GM12878 (cell line): ENCODE measurements around the gene NCF4. TPM values are rescaled to one million over a fixed set of nuclear protein-coding genes. Genes with fewer than 3 reads are reported as not detected.
A peak's percentile ranks its signal among the peaks of the same experiment; 100 is the strongest.

Experiments
- ATF7 ChIP-seq: fragments of 450-650 bp; IDR thresholded peaks from 2 replicates; pipeline ENCODE4 v1.6.1; 2016; ENCODE audit warnings: low read depth, mild to moderate bottlenecking
- BACH1 ChIP-seq: fragments of 450-650 bp; IDR thresholded peaks from 2 replicates; pipeline ENCODE4 v1.6.1; 2017; ENCODE audit warnings: mild to moderate bottlenecking, borderline replicate concordance
- CBFB ChIP-seq: IDR thresholded peaks from 2 replicates; pipeline ENCODE4 v1.6.1; 2016; ENCODE audit warnings: antibody characterized with exemption, low read depth
- CUX1 ChIP-seq: IDR thresholded peaks from 2 replicates; pipeline ENCODE4 v1.6.1; 2012; ENCODE audit warnings: improper control_type of control experiment, low read depth, low read length; ENCODE audit not compliant: insufficient replicate concordance
- HCFC1 ChIP-seq: fragments of 150-350 bp; IDR thresholded peaks from 2 replicates; pipeline ENCODE4 v1.6.1; 2014; ENCODE audit warnings: low read length
- LARP7 ChIP-seq: fragments of 450-650 bp; IDR thresholded peaks from 2 replicates; pipeline ENCODE4 v1.6.1; 2017; ENCODE audit warnings: mild to moderate bottlenecking
- MYC ChIP-seq: IDR thresholded peaks from 2 replicates; pipeline ENCODE4 v1.6.1; 2011; ENCODE audit warnings: mild to moderate bottlenecking, low read length, moderate library complexity, inconsistent platforms; ENCODE audit not compliant: insufficient read depth, insufficient replicate concordance, insufficient read length, severe bottlenecking
- NBN ChIP-seq: fragments of 450-650 bp; IDR thresholded peaks from 2 replicates; pipeline ENCODE4 v1.6.1; 2016
- NR2C1 ChIP-seq: fragments of 450-650 bp; IDR thresholded peaks from 2 replicates; pipeline ENCODE4 v1.6.1; 2017; ENCODE audit warnings: antibody characterized with exemption, mild to moderate bottlenecking, moderate library complexity
- RAD51 ChIP-seq: fragments of 450-650 bp; IDR thresholded peaks from 2 replicates; pipeline ENCODE4 v1.6.1; 2016; ENCODE audit warnings: moderate library complexity, mild to moderate bottlenecking, inconsistent platforms
- RCOR1 ChIP-seq: conservative IDR thresholded peaks from 2 replicates; pipeline ENCODE4 v1.6.1; 2012; ENCODE audit warnings: low read depth, low read length, improper control_type of control experiment
- SMAD5 ChIP-seq: IDR thresholded peaks from 2 replicates; pipeline ENCODE4 v1.6.1; 2016; ENCODE audit warnings: antibody characterized with exemption, low read depth
- SP1 ChIP-seq: IDR thresholded peaks from one replicate; pipeline ENCODE4 v1.6.1; 2011; ENCODE audit warnings: low read depth, low read length
- STAT1 ChIP-seq: fragments of 450-650 bp; conservative IDR thresholded peaks from 2 replicates; pipeline ENCODE4 v1.6.1; 2014; ENCODE audit warnings: antibody characterized with exemption, mild to moderate bottlenecking
- SUZ12 ChIP-seq: fragments of 200-600 bp; sonication (generic); IDR thresholded peaks from one replicate; pipeline ENCODE4 v1.6.1; 2018; ENCODE audit warnings: antibody characterized with exemption, mild to moderate bottlenecking; ENCODE audit not compliant: unreplicated experiment
- TARDBP ChIP-seq: IDR thresholded peaks from 2 replicates; pipeline ENCODE4 v1.6.1; 2016; ENCODE audit warnings: borderline replicate concordance
- YY1 ChIP-seq: IDR thresholded peaks from 2 replicates; pipeline ENCODE4 v1.6.1; 2011; ENCODE audit warnings: low read depth, mild to moderate bottlenecking, low read length
- ZNF622 ChIP-seq: fragments of 450-650 bp; IDR thresholded peaks from 2 replicates; pipeline ENCODE4 v1.6.1; 2017; ENCODE audit warnings: mild to moderate bottlenecking, inconsistent platforms
- polyA plus RNA-seq, 11 experiments: library from polyadenylated mRNA; depleted of rRNA in 4 of 11; unstranded in 6 of 11; stranded (reverse) in 5 of 11; fragments of >200 nt; fragmentation: Nextera tagmentation in 4 of 11; fragmentation: Illumina TruSeq in 1 of 11; extraction: Ambion mirVana in 4 of 11; extraction: Trizol in 1 of 11; gene quantifications; 1 replicate in 1 of 11; 2 replicates in 10 of 11; pipeline versions ENCODE4 v1.2.1 to v1.2.3, GENCODE V29; 2011 to 2016; ENCODE audit warnings: inconsistent platforms in 2 of 11, missing spikeins in 2 of 11, low read depth in 1 of 11
- total RNA-seq, 4 experiments: library from RNA; depleted of rRNA in 3 of 4; stranded (reverse); fragments of >200 nt in 3 of 4; fragmentation: Illumina TruSeq in 1 of 4; extraction: Trizol in 1 of 4; gene quantifications; 2 replicates each; pipeline versions ENCODE4 v1.2.1 to v1.2.3, GENCODE V29; 2013 to 2021
- TF ChIP-seq, protein P1 (sequence below): fragments of 450-650 bp; IDR thresholded peaks from 2 replicates; pipeline ENCODE4 v1.6.1; 2017; ENCODE audit warnings: borderline replicate concordance
- TF ChIP-seq, protein P2 (sequence below): fragments of 450-650 bp; formaldehyde crosslinking; IDR thresholded peaks from 2 replicates; pipeline ENCODE4 v1.5.0; 2022; ENCODE audit warnings: mild to moderate bottlenecking, missing genetic modification characterization

Gene NCF4
- total and polyA plus RNA-seq, 10 of the 15 experiments (the other 5 are each of a cell fraction or from before 2014, with no cell fraction given): 22.9 to 136 (median 72.5) TPM

DNA sequence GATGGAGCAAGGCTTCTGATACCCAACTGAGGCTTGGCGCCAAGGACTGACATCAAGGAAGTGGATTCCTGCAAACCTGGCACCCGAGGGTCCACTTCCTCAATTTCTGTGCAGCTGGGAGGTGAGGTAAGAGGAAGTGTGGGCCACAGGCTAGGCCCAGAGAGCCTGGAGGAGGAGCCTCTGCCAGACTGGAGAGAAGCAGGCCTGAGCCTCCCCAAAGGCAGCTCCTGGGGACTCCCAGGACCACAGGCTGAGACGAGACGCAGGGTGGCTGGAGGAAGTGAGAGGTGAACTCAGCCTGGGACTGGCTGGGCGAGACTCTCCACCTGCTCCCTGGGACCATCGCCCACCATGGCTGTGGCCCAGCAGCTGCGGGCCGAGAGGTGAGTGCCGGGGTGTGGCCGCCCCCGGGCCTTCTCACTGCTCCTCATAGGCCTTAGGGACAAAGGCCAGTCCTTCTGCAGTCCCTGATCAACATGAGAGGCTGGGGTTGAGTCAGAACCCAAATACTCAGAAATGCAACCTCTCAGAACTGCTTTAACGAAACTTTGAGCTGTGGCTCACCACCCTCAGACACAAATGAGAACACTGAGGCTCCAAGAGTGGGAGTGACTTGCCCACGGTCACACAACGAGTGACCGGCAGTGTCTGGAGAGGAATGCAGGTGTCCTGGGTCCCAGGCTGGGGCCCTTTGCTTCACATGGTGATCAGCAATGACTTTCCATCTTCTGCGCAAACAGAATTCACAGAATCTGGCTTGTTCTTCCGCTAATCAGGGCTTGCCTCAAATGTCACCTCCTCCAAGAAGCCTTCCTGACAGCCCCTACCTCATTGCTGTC, at the start of gene NCF4 (continued):
- TF ChIP-seq CUX1 (peak; percentile 85), YY1 (peak; percentile 84), STAT1 (no peak), LARP7 (peak; percentile 77), CBFB (peak; percentile 82; the same call in 1 of the 2 replicates), NR2C1 (no peak), TARDBP (peak; percentile 30; the same call in 1 of the 2 replicates), RAD51 (0 out of 2 replicates have a peak, but pooled peaks have one; percentile 5), RCOR1 (0 out of 2 replicates have a peak, but pooled peaks have one; percentile 51), MYC (no peak), ZNF622 (no peak), SP1 (peak; percentile 75), BACH1 (peak; percentile 47), NBN (peak; percentile 95), SUZ12 (no peak), ATF7 (peak; percentile 94), SMAD5 (no peak; the same call in 1 of the 2 replicates), HCFC1 (no peak)
- TF ChIP-seq, protein P1, sequence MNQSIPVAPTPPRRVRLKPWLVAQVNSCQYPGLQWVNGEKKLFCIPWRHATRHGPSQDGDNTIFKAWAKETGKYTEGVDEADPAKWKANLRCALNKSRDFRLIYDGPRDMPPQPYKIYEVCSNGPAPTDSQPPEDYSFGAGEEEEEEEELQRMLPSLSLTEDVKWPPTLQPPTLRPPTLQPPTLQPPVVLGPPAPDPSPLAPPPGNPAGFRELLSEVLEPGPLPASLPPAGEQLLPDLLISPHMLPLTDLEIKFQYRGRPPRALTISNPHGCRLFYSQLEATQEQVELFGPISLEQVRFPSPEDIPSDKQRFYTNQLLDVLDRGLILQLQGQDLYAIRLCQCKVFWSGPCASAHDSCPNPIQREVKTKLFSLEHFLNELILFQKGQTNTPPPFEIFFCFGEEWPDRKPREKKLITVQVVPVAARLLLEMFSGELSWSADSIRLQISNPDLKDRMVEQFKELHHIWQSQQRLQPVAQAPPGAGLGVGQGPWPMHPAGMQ: no peak
- TF ChIP-seq, protein P2, sequence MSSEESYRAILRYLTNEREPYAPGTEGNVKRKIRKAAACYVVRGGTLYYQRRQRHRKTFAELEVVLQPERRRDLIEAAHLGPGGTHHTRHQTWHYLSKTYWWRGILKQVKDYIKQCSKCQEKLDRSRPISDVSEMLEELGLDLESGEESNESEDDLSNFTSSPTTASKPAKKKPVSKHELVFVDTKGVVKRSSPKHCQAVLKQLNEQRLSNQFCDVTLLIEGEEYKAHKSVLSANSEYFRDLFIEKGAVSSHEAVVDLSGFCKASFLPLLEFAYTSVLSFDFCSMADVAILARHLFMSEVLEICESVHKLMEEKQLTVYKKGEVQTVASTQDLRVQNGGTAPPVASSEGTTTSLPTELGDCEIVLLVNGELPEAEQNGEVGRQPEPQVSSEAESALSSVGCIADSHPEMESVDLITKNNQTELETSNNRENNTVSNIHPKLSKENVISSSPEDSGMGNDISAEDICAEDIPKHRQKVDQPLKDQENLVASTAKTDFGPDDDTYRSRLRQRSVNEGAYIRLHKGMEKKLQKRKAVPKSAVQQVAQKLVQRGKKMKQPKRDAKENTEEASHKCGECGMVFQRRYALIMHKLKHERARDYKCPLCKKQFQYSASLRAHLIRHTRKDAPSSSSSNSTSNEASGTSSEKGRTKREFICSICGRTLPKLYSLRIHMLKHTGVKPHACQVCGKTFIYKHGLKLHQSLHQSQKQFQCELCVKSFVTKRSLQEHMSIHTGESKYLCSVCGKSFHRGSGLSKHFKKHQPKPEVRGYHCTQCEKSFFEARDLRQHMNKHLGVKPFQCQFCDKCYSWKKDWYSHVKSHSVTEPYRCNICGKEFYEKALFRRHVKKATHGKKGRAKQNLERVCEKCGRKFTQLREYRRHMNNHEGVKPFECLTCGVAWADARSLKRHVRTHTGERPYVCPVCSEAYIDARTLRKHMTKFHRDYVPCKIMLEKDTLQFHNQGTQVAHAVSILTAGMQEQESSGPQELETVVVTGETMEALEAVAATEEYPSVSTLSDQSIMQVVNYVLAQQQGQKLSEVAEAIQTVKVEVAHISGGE (CRISPR knock-in tag): no peak
